AG10803 (cell line): ENCODE data around the gene NPRL2.

Experiments used
- DNase-seq: peaks from one replicate; pipeline ENCODE4 v3.0.0; 2010; ENCODE audit warnings: low read depth
- H3K4me3 ChIP-seq: 2 replicates; pipeline ENCODE4 v1.5.1; 2011; ENCODE audit warnings: mild to moderate bottlenecking, low read length, control low read depth
- CTCF ChIP-seq: conservative IDR thresholded peaks from 2 replicates; pipeline ENCODE4 v1.5.1; 2011; ENCODE audit warnings: mild to moderate bottlenecking, low read length, control low read depth, inconsistent platforms

NPRL2 gene

GRCh38 chr3:50340147-50340447, 10.5 kb downstream of the NPRL2 start:
- no peak for TF ChIP-seq CTCF
- H3K4me3 ChIP-seq = peak overlapping the region; percentile 70
- DNase-seq = no peak

- peak overlapping the region; percentile 70 for H3K4me3 ChIP-seq
- DNase-seq = peak; percentile 70
- no peak for TF ChIP-seq CTCF
These were observed 11.0 kb downstream of the NPRL2 start for GRCh38 chr3:50339485-50340146.

GRCh38 chr3:50338965-50339364, 11.6 kb downstream of the NPRL2 start:
- no peak for DNase-seq
- TF ChIP-seq CTCF = no peak
- peak overlapping the region; percentile 26 for H3K4me3 ChIP-seq

GRCh38 chr3:50337175-50337861, 13.3 kb downstream of the NPRL2 start:
- H3K4me3 ChIP-seq = peak overlapping the region; percentile 94
- TF ChIP-seq CTCF = no peak
- peak; percentile 99 for DNase-seq

- H3K4me3 ChIP-seq = peak overlapping the region; percentile 94
- peak; percentile 25 for DNase-seq
- TF ChIP-seq CTCF = no peak; the same call in 1 of the 2 replicates
These were observed 14.0 kb downstream of the NPRL2 start for GRCh38 chr3:50336452-50337174.

- TF ChIP-seq CTCF = no peak
- H3K4me3 ChIP-seq = no peak overlapping the region; the same call in 1 of the 2 replicates
- no peak for DNase-seq
These were observed 16.1 kb downstream of the NPRL2 start for GRCh38 chr3:50334339-50335075.
